IMR-90 (cell line): ENCODE results near the gene FOSL1. TPM values are rescaled to one million over a fixed set of nuclear protein-coding genes. Genes with fewer than 3 reads are reported as not detected.
A peak's percentile ranks its signal among the peaks of the same experiment; 100 is the strongest.

ENCODE experiments used
- ATAC-seq: fragments of 200-7000 bp; cut with Tn5 transposase; 2 replicates; pipeline ENCODE4 v1.9.1; 2020; ENCODE audit warnings: low read depth, mild to moderate bottlenecking, moderate library complexity
- BruUV-seq: library from RNA; stranded (reverse); fragments of 400-500 nt; replicated peaks from 2 replicates; lab custom pipeline; 2021; lab: Mats Ljungman, UMichigan
- CTCF ChIA-PET: fragments of 300-600 bp; formaldehyde crosslinking; extraction: SDS; loops from one replicate; lab custom pipeline; 2021; ENCODE audit warnings: antibody characterized with exemption; lab: Yijun Ruan, JAX
- POLR2A ChIA-PET: fragments of 300-600 bp; sonication (Branson Sonifier 250); formaldehyde crosslinking; loops from one replicate; lab custom pipeline; 2022; ENCODE audit warnings: antibody characterized with exemption; ENCODE audit not compliant: unreplicated experiment; lab: Charles Lee
- DNase-seq: peaks from one replicate; pipeline ENCODE4 v3.0.0; 2013
- H2AFZ ChIP-seq: replicated peaks from 2 replicates; pipeline ENCODE3; 2013; ENCODE audit warnings: low read length, mild to moderate bottlenecking; ENCODE audit not compliant: poor library complexity
- H2AK5ac ChIP-seq: 2 replicates; pipeline ENCODE4 v1.6.1; 2013; ENCODE audit warnings: low read depth, low read length, inconsistent platforms
- H2AK9ac ChIP-seq: replicated peaks from 2 replicates; pipeline ENCODE3; 2013; ENCODE audit warnings: mild to moderate bottlenecking, low read depth, low read length, moderate library complexity; ENCODE audit not compliant: poor library complexity
- H2BK120ac ChIP-seq: 2 replicates; pipeline ENCODE4 v1.6.1; 2013; ENCODE audit warnings: low read depth, low read length, inconsistent platforms
- H2BK15ac ChIP-seq: 3 replicates; pipeline ENCODE4 v1.6.1; 2013; ENCODE audit warnings: low read depth, low read length, inconsistent platforms
- H2BK20ac ChIP-seq: 2 replicates; pipeline ENCODE4 v1.6.1; 2013; ENCODE audit warnings: low read depth, mild to moderate bottlenecking, inconsistent platforms, low read length, moderate library complexity
- H2BK5ac ChIP-seq: 2 replicates; pipeline ENCODE4 v1.6.1; 2013; ENCODE audit warnings: mild to moderate bottlenecking, low read depth, low read length, inconsistent platforms; ENCODE audit not compliant: poor library complexity, severe bottlenecking
- H3K14ac ChIP-seq: replicated peaks from 2 replicates; pipeline ENCODE4 v1.6.1; 2013; ENCODE audit warnings: low read depth, low read length, inconsistent platforms
- H3K18ac ChIP-seq: 2 replicates; pipeline ENCODE4 v1.6.1; 2013; ENCODE audit warnings: low read depth, low read length, control low read depth
- H3K23ac ChIP-seq: 2 replicates; pipeline ENCODE4 v1.6.1; 2013; ENCODE audit warnings: low read depth, low read length, inconsistent platforms
- H3K27ac ChIP-seq: 2 replicates; pipeline ENCODE4 v1.5.1; 2013; ENCODE audit warnings: mild to moderate bottlenecking, control low read depth, low read length; ENCODE audit not compliant: insufficient read depth
- H3K27me3 ChIP-seq: 2 replicates; pipeline ENCODE4 v1.6.1; 2013; ENCODE audit warnings: low read length; ENCODE audit not compliant: control insufficient read depth, insufficient read depth
- H3K36me3 ChIP-seq: 2 replicates; pipeline ENCODE4 v1.6.1; 2013; ENCODE audit warnings: low read length, mixed read lengths; ENCODE audit not compliant: control insufficient read depth, insufficient read depth
- H3K4ac ChIP-seq: 2 replicates; pipeline ENCODE4 v1.6.1; 2013; ENCODE audit warnings: low read depth, low read length, inconsistent platforms
- H3K4me1 ChIP-seq: 2 replicates; pipeline ENCODE4 v1.6.1; 2013; ENCODE audit warnings: low read length, mixed read lengths; ENCODE audit not compliant: control insufficient read depth, insufficient read depth
- H3K4me2 ChIP-seq: 2 replicates; pipeline ENCODE4 v1.6.1; 2013; ENCODE audit warnings: low read depth, mild to moderate bottlenecking, control low read depth, low read length, moderate library complexity
- H3K4me3 ChIP-seq: 2 replicates; pipeline ENCODE4 v1.5.1; 2013; ENCODE audit warnings: low read depth, mild to moderate bottlenecking, control low read depth, low read length, moderate library complexity; ENCODE audit not compliant: insufficient read depth
- H3K56ac ChIP-seq: 2 replicates; pipeline ENCODE4 v1.6.1; 2013; ENCODE audit warnings: low read length, inconsistent platforms; ENCODE audit not compliant: insufficient read depth; ENCODE audit errors: extremely low read depth
- H3K79me1 ChIP-seq, 2 experiments: 2 replicates each; pipeline ENCODE4 v1.6.1; 2013; ENCODE audit warnings: low read length in 2 of 2, inconsistent platforms in 1 of 2, low read depth in 1 of 2
- H3K9ac ChIP-seq: 2 replicates; pipeline ENCODE4 v1.6.1; 2013; ENCODE audit warnings: low read depth, low read length, control low read depth
- H3K9me1 ChIP-seq: 2 replicates; pipeline ENCODE4 v1.6.1; 2013; ENCODE audit warnings: low read length, inconsistent platforms; ENCODE audit not compliant: insufficient read depth
- H3K9me3 ChIP-seq: 2 replicates; pipeline ENCODE4 v1.6.1; 2013; ENCODE audit warnings: low read length; ENCODE audit not compliant: control insufficient read depth, insufficient read depth
- H4K20me1 ChIP-seq: 2 replicates; pipeline ENCODE4 v1.6.1; 2013; ENCODE audit warnings: low read length, inconsistent platforms; ENCODE audit not compliant: insufficient read depth
- H4K5ac ChIP-seq: 2 replicates; pipeline ENCODE4 v1.6.1; 2013; ENCODE audit warnings: mild to moderate bottlenecking, low read depth, low read length, control low read depth
- H4K8ac ChIP-seq, 2 experiments: 2 replicates each; pipeline ENCODE4 v1.6.1; 2013; ENCODE audit warnings: low read depth in 2 of 2, low read length in 2 of 2, control low read depth in 1 of 2, inconsistent platforms in 1 of 2
- H4K91ac ChIP-seq: 2 replicates; pipeline ENCODE4 v1.6.1; 2013; ENCODE audit warnings: low read depth, low read length, inconsistent platforms; ENCODE audit not compliant: insufficient read depth
- BHLHE40 ChIP-seq: fragments of 150-350 bp; IDR thresholded peaks from 2 replicates; pipeline ENCODE4 v1.6.1; 2016; ENCODE audit warnings: mild to moderate bottlenecking, low read depth, low read length
- CEBPB ChIP-seq: IDR thresholded peaks from 2 replicates; pipeline ENCODE4 v1.6.1; 2012; ENCODE audit warnings: low read depth, low read length, improper control_type of control experiment
- CHD1 ChIP-seq: IDR thresholded peaks from 2 replicates; pipeline ENCODE4 v1.6.1; 2012; ENCODE audit warnings: low read depth, low read length, improper control_type of control experiment
- FOS ChIP-seq: fragments of 150-350 bp; IDR thresholded peaks from 2 replicates; pipeline ENCODE4 v1.6.1; 2016; ENCODE audit warnings: low read depth, low read length
- MAFK ChIP-seq: IDR thresholded peaks from 2 replicates; pipeline ENCODE4 v1.6.1; 2012; ENCODE audit warnings: low read depth, low read length, improper control_type of control experiment
- MAZ ChIP-seq: IDR thresholded peaks from 2 replicates; pipeline ENCODE4 v1.6.1; 2012; ENCODE audit warnings: low read depth, mild to moderate bottlenecking, low read length, improper control_type of control experiment, moderate library complexity, borderline replicate concordance
- MXI1 ChIP-seq: IDR thresholded peaks from 2 replicates; pipeline ENCODE4 v1.6.1; 2012; ENCODE audit warnings: low read depth, mild to moderate bottlenecking, low read length, moderate library complexity, borderline replicate concordance
- NFE2L2 ChIP-seq: fragments of 150-350 bp; IDR thresholded peaks from 2 replicates; pipeline ENCODE4 v1.6.1; 2016; ENCODE audit warnings: low read depth, mild to moderate bottlenecking, low read length
- POLR2A ChIP-seq: IDR thresholded peaks from 2 replicates; pipeline ENCODE4 v1.6.1; 2012; ENCODE audit warnings: mild to moderate bottlenecking, low read depth, low read length
- RAD21 ChIP-seq: IDR thresholded peaks from 2 replicates; pipeline ENCODE4 v1.6.1; 2012; ENCODE audit warnings: low read length, improper control_type of control experiment
- RCOR1 ChIP-seq: IDR thresholded peaks from 2 replicates; pipeline ENCODE4 v1.6.1; 2012; ENCODE audit warnings: mild to moderate bottlenecking, low read length, improper control_type of control experiment; ENCODE audit not compliant: insufficient replicate concordance
- RFX5 ChIP-seq: IDR thresholded peaks from 2 replicates; pipeline ENCODE4 v1.8.0; 2012; ENCODE audit warnings: low read depth, mild to moderate bottlenecking, low read length, moderate library complexity
- SMC3 ChIP-seq: fragments of 150-350 bp; IDR thresholded peaks from 2 replicates; pipeline ENCODE4 v1.6.1; 2016; ENCODE audit warnings: low read depth, mild to moderate bottlenecking, antibody characterized with exemption, low read length, moderate library complexity
- WGBS, 2 experiments: methylation state at CpG; one replicate each; pipeline versions ENCODE4 v1.1.5 to v1.1.7; 2013; ENCODE audit warnings: missing lambda C conversion rate in 2 of 2; ENCODE audit not compliant: insufficient read length in 1 of 2; ENCODE audit errors: extremely low coverage in 2 of 2; 5-methylcytosine and 5-hydroxymethylcytosine counted together
- dilution Hi-C: fragments of 300-500 bp; cut with HindIII; formaldehyde crosslinking; loops from one replicate; pipeline ENCODE4 v1.14.3; 2018; ENCODE audit warnings: low sequenced_read_pairs; ENCODE audit not compliant: unreplicated experiment
- in situ Hi-C: fragments of 300-500 bp; cut with MboI; formaldehyde crosslinking; loops from 3 replicates; pipeline ENCODE4 v1.14.3; 2019; ENCODE audit warnings: low sequenced_read_pairs, inconsistent platforms, mixed read lengths
- intact Hi-C: fragments of 100-400 bp; cut with micrococcal nuclease; formaldehyde crosslinking; loops from 2 replicates; pipeline ENCODE4 v1.10.0; 2022
- polyA plus RNA-seq, 3 experiments: library from polyadenylated mRNA; depleted of rRNA; stranded (reverse); fragments of >200 nt; gene quantifications; 2 replicates each; pipeline ENCODE4 v1.2.3, GENCODE V29; 2012; ENCODE audit warnings: low replicate concordance in 1 of 3
- total RNA-seq: library from RNA; depleted of rRNA; stranded (reverse); fragments of >200 nt; gene quantifications from 2 replicates; pipeline ENCODE4 v1.2.3, GENCODE V29; 2012
- TF ChIP-seq, protein P1 (sequence below): fragments of 150-350 bp; IDR thresholded peaks from 2 replicates; pipeline ENCODE4 v1.6.1; 2016; ENCODE audit warnings: low read depth, mild to moderate bottlenecking, low read length, moderate library complexity, borderline replicate concordance
- TF ChIP-seq, protein P2 (sequence below): fragments of 150-350 bp; IDR thresholded peaks from 2 replicates; pipeline ENCODE4 v1.6.1; 2017; ENCODE audit warnings: mild to moderate bottlenecking, antibody characterized with exemption, low read length, low read depth
- TF ChIP-seq, protein P3 (sequence below): conservative IDR thresholded peaks from 2 replicates; pipeline ENCODE4 v1.5.1; 2012; ENCODE audit warnings: mild to moderate bottlenecking, low read depth, low read length, improper control_type of control experiment

FOSL1 gene
- total and polyA plus RNA-seq, 2 of the 4 experiments (the other 2 are of a cell fraction): 17.2 to 107 TPM

DNA sequence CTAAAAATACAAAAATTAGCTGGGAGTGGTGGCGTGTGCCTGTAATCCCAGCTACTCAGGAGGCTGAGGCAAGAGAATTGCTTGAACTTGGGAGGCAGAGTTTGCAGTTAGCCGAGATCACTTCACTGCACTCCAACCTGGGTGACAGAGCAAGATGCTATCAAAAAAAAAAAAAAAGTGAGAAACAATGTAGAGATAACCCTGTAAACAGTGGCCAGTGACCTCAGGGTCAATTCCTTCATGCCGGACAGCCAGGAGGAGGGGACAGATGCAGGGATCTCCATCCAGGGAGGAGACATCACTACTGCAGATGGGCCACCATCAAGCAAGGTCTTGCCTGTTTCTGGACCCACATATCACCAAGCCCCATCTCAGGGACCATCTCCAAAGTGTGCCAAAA, 52.4 kb downstream of the FOSL1 start:
- H3K4ac ChIP-seq: no peak overlapping the region
- TF ChIP-seq NFE2L2 (no peak), SMC3 (no peak), MAZ (no peak), BHLHE40 (no peak), MXI1 (no peak), FOS (no peak), RFX5 (no peak), RAD21 (no peak), MAFK (no peak), RCOR1 (no peak), CEBPB (no peak), CHD1 (no peak), POLR2A (no peak)
- TF ChIP-seq, protein P1, sequence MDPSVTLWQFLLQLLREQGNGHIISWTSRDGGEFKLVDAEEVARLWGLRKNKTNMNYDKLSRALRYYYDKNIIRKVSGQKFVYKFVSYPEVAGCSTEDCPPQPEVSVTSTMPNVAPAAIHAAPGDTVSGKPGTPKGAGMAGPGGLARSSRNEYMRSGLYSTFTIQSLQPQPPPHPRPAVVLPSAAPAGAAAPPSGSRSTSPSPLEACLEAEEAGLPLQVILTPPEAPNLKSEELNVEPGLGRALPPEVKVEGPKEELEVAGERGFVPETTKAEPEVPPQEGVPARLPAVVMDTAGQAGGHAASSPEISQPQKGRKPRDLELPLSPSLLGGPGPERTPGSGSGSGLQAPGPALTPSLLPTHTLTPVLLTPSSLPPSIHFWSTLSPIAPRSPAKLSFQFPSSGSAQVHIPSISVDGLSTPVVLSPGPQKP: no peak
- TF ChIP-seq, protein P2, sequence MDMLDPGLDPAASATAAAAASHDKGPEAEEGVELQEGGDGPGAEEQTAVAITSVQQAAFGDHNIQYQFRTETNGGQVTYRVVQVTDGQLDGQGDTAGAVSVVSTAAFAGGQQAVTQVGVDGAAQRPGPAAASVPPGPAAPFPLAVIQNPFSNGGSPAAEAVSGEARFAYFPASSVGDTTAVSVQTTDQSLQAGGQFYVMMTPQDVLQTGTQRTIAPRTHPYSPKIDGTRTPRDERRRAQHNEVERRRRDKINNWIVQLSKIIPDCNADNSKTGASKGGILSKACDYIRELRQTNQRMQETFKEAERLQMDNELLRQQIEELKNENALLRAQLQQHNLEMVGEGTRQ: no peak
- TF ChIP-seq, protein P3, sequence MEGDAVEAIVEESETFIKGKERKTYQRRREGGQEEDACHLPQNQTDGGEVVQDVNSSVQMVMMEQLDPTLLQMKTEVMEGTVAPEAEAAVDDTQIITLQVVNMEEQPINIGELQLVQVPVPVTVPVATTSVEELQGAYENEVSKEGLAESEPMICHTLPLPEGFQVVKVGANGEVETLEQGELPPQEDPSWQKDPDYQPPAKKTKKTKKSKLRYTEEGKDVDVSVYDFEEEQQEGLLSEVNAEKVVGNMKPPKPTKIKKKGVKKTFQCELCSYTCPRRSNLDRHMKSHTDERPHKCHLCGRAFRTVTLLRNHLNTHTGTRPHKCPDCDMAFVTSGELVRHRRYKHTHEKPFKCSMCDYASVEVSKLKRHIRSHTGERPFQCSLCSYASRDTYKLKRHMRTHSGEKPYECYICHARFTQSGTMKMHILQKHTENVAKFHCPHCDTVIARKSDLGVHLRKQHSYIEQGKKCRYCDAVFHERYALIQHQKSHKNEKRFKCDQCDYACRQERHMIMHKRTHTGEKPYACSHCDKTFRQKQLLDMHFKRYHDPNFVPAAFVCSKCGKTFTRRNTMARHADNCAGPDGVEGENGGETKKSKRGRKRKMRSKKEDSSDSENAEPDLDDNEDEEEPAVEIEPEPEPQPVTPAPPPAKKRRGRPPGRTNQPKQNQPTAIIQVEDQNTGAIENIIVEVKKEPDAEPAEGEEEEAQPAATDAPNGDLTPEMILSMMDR: no peak
- peaks cover 0 to 17% of the 10 kb centered on the region in 2 experiments; a peak in 2 of 4 replicates for H3K79me1 ChIP-seq
- dilution Hi-C loops (no loop called here), intact Hi-C loops (no loop called here), in situ Hi-C loops (no loop called here)
- no peak overlapping the region for H3K27ac ChIP-seq
- H3K4me3 ChIP-seq: no peak overlapping the region
- no peak overlapping the region for H2AFZ ChIP-seq
- no peaks in the 10 kb centered on the region for H3K9me3 ChIP-seq
- POLR2A ChIA-PET: interaction anchor here (1.3 kb wide), 1 partner anchor 11 kb away, joined by 3 read pairs; no protein-coding TSS in a partner anchor
- no peak overlapping the region for H3K4me2 ChIP-seq
- H3K14ac ChIP-seq: no peak overlapping the region
- ATAC-seq (no peak), DNase-seq (no peak)
- H2AK5ac ChIP-seq: no peak overlapping the region
- H3K9ac ChIP-seq: no peak overlapping the region
- no peak overlapping the region for H2BK15ac ChIP-seq
- no TSS peak for BruUV-seq
- peaks cover 28% of the 10 kb centered on the region for H4K20me1 ChIP-seq
- no peak overlapping the region for H4K8ac ChIP-seq
- H2BK5ac ChIP-seq: no peak overlapping the region
- no peak overlapping the region for H2BK120ac ChIP-seq
- no peak overlapping the region for H3K23ac ChIP-seq
- no peak overlapping the region for H3K56ac ChIP-seq
- no peak overlapping the region for H2BK20ac ChIP-seq
- WGBS, 2 experiments: no CpG with 5 or more reads among the region's 3 CpGs
- H3K9me1 ChIP-seq: peaks cover 4% of the 10 kb centered on the region; the same call in 1 of the 2 replicates
- no peak overlapping the region for H4K91ac ChIP-seq
- H3K27me3 ChIP-seq: no peaks in the 10 kb centered on the region
- no peak overlapping the region for H3K18ac ChIP-seq
- H2AK9ac ChIP-seq: peak overlapping the region; percentile 65
- H3K36me3 ChIP-seq: peaks cover 21% of the 10 kb centered on the region
- H3K4me1 ChIP-seq: no peaks in the 10 kb centered on the region; the same call in 1 of the 2 replicates
- CTCF ChIA-PET: no interaction called here
- no peak overlapping the region for H4K5ac ChIP-seq
